HEK293T (cell line): ENCODE data around the gene MKS1.

Experiments used
- CTCF ChIA-PET: fragments of 350-600 bp; formaldehyde crosslinking; extraction: SDS; loops from one replicate; lab custom pipeline; 2021; ENCODE audit warnings: antibody characterized with exemption, inconsistent platforms; lab: Yijun Ruan, JAX
- POLR2A ChIA-PET: fragments of 350-600 bp; formaldehyde crosslinking; extraction: SDS; loops from one replicate; lab custom pipeline; 2020; ENCODE audit warnings: antibody characterized with exemption, inconsistent platforms; lab: Yijun Ruan, JAX
- DNase-seq: peaks from one replicate; pipeline ENCODE4 v3.0.0; 2012; ENCODE audit warnings: mixed read lengths; ENCODE audit errors: extremely low spot score
- ARNT ChIP-seq: fragments of 450-650 bp; IDR thresholded peaks from 2 replicates; pipeline ENCODE4 v1.6.1; 2017; ENCODE audit warnings: mild to moderate bottlenecking
- BHLHE40 ChIP-seq: fragments of 450-650 bp; IDR thresholded peaks from 2 replicates; pipeline ENCODE4 v1.6.1; 2016; ENCODE audit warnings: mild to moderate bottlenecking, moderate library complexity, borderline replicate concordance
- CTBP1 ChIP-seq: fragments of 450-650 bp; IDR thresholded peaks from 2 replicates; pipeline ENCODE4 v1.6.1; 2016; ENCODE audit warnings: borderline replicate concordance
- ELF4 ChIP-seq: fragments of 450-650 bp; IDR thresholded peaks from 2 replicates; pipeline ENCODE4 v1.6.1; 2017; ENCODE audit warnings: antibody characterized with exemption
- FOXA1 ChIP-seq: fragments of 450-650 bp; IDR thresholded peaks from 2 replicates; pipeline ENCODE4 v1.6.1; 2016; ENCODE audit warnings: mild to moderate bottlenecking
- FOXK2 ChIP-seq: fragments of 450-650 bp; IDR thresholded peaks from 2 replicates; pipeline ENCODE4 v1.6.1; 2016; ENCODE audit warnings: mild to moderate bottlenecking
- FOXM1 ChIP-seq: fragments of 450-650 bp; IDR thresholded peaks from 2 replicates; pipeline ENCODE4 v1.6.1; 2017; ENCODE audit warnings: mild to moderate bottlenecking, borderline replicate concordance
- HDGF ChIP-seq: fragments of 450-650 bp; IDR thresholded peaks from 2 replicates; pipeline ENCODE4 v1.6.1; 2017; ENCODE audit warnings: antibody characterized with exemption, borderline replicate concordance
- L3MBTL2 ChIP-seq: fragments of 450-650 bp; conservative IDR thresholded peaks from 2 replicates; pipeline ENCODE4 v1.6.1; 2016; ENCODE audit warnings: mild to moderate bottlenecking
- LEF1 ChIP-seq: fragments of 450-650 bp; IDR thresholded peaks from 2 replicates; pipeline ENCODE4 v1.6.1; 2017; ENCODE audit warnings: mild to moderate bottlenecking, borderline replicate concordance
- NFRKB ChIP-seq: fragments of 450-650 bp; IDR thresholded peaks from 2 replicates; pipeline ENCODE4 v1.6.1; 2016; ENCODE audit warnings: mild to moderate bottlenecking, moderate library complexity
- SP1 ChIP-seq: fragments of 450-650 bp; IDR thresholded peaks from 2 replicates; pipeline ENCODE4 v1.6.1; 2017
- SUZ12 ChIP-seq: fragments of 450-650 bp; IDR thresholded peaks from 2 replicates; pipeline ENCODE4 v1.6.1; 2016; ENCODE audit warnings: mild to moderate bottlenecking
- TARDBP ChIP-seq: fragments of 450-650 bp; IDR thresholded peaks from 2 replicates; pipeline ENCODE4 v1.6.1; 2016
- ZNF384 ChIP-seq: fragments of 450-650 bp; IDR thresholded peaks from 2 replicates; pipeline ENCODE4 v1.6.1; 2016
- TF ChIP-seq, protein P1 (sequence below): fragments of 450-650 bp; IDR thresholded peaks from 2 replicates; pipeline ENCODE4 v1.6.1; 2016

Gene MKS1

DNA sequence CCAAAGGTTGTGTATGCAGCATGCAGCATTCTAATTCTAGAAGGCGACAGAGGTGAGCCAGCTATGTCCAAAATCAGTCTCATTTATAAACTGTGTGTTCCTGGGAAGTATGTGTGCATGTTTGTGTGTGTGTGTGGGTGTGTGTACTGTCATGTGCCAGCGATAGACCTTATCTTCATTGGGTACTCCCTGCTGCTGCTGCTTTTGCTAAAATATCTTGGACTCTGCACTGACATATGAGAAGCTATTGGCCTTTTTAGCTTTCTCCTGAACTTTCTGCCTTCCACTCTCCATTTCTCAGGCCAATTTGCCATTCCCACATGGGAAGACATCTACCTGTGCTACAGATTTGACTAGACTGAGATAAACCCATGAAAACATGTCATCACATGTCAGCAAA lies 17.3 kb upstream of the MKS1 start:
- ChIA-PET CTCF (interaction anchor here (0.5 to 1.1 kb wide), 4 partner anchors 11 to 88 kb away, joined by 3 read pairs; partner anchors contain the start of gene MKS1), POLR2A (interaction anchor here (2.8 kb wide), 1 partner anchor 17 kb away, joined by 7 read pairs; the partner anchor contains the start of gene MKS1)
- no peak for DNase-seq
- TF ChIP-seq L3MBTL2 (no peak), ELF4 (no peak), NFRKB (no peak), FOXA1 (no peak), BHLHE40 (no peak), TARDBP (no peak), ARNT (no peak), HDGF (no peak), CTBP1 (no peak), FOXM1 (no peak), SUZ12 (no peak), LEF1 (no peak), ZNF384 (no peak), FOXK2 (no peak), SP1 (no peak)
- TF ChIP-seq, protein P1, sequence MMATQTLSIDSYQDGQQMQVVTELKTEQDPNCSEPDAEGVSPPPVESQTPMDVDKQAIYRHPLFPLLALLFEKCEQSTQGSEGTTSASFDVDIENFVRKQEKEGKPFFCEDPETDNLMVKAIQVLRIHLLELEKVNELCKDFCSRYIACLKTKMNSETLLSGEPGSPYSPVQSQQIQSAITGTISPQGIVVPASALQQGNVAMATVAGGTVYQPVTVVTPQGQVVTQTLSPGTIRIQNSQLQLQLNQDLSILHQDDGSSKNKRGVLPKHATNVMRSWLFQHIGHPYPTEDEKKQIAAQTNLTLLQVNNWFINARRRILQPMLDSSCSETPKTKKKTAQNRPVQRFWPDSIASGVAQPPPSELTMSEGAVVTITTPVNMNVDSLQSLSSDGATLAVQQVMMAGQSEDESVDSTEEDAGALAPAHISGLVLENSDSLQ, result no peak

DNA sequence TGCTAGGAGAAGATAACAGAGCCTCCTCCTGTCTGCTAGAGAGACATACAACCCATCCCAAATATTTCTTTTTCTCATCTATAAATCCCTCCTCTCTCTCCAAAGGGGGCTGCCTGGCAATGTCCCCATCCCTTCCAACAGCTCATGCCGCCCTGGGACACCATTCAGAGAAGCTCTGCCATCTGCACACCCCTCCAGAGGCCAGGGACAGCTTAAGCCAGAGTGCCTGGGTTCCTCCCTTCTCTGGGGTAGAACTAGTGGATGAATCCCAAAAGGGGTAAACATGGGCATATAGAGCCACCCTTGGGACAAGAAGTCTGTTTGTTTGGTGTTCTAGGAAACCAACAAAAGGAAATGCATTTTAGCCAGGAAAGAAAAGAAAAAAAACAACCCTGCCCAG lies 16.8 kb upstream of the MKS1 start:
- POLR2A ChIA-PET, result interaction anchor here (2.8 kb wide), 1 partner anchor 17 kb away, joined by 7 read pairs; the partner anchor contains the start of gene MKS1
- TF ChIP-seq, protein P1, result no peak
- TF ChIP-seq FOXA1 (no peak), CTBP1 (no peak), FOXM1 (no peak), ZNF384 (no peak)
- CTCF ChIA-PET, result interaction anchor here (0.5 to 0.7 kb wide), 2 partner anchors 13 to 87 kb away, joined by 3 read pairs; no protein-coding TSS in a partner anchor
- DNase-seq, result no peak

- TF ChIP-seq FOXA1 (no peak), ARNT (no peak), CTBP1 (no peak), TARDBP (no peak), HDGF (no peak), SUZ12 (no peak), BHLHE40 (no peak), ELF4 (no peak), SP1 (no peak), FOXK2 (no peak), LEF1 (no peak)
- CTCF ChIA-PET, result interaction anchor here (0.7 kb wide), 1 partner anchor 150 kb away, joined by 3 read pairs; no protein-coding TSS in a partner anchor
- POLR2A ChIA-PET, result no interaction called here
- no peak for DNase-seq
Measured at GRCh38 chr17:58234512-58234911, 15.5 kb upstream of the MKS1 start.

- TF ChIP-seq BHLHE40 (no peak), SUZ12 (no peak), CTBP1 (no peak), HDGF (no peak), ZNF384 (no peak), FOXM1 (no peak), FOXK2 (no peak), LEF1 (no peak), L3MBTL2 (no peak), ARNT (no peak), ELF4 (no peak), SP1 (no peak), NFRKB (no peak), FOXA1 (no peak), TARDBP (no peak)
- TF ChIP-seq, protein P1, result no peak
- DNase-seq, result no peak
- CTCF ChIA-PET, result interaction anchor here (1.4 kb wide), 1 partner anchor 16 kb away, joined by 5 read pairs; no protein-coding TSS in a partner anchor
- POLR2A ChIA-PET, result no interaction called here
Measured at GRCh38 chr17:58233543-58233942, 14.5 kb upstream of the MKS1 start.

GRCh38 chr17:58232707-58233156 lies 13.7 kb upstream of the MKS1 start:
- ChIA-PET CTCF (interaction anchor here (0.8 to 1.4 kb wide), 2 partner anchors 17 to 33 kb away, joined by 3 to 5 read pairs; no protein-coding TSS in a partner anchor), POLR2A (interaction anchor here (0.8 to 1.1 kb wide), 2 partner anchors 13 to 14 kb away, joined by 3 to 4 read pairs; partner anchors contain the start of gene MKS1)
- TF ChIP-seq CTBP1, result no peak
- TF ChIP-seq, protein P1, result no peak
- TF ChIP-seq SP1, result no peak
- TF ChIP-seq L3MBTL2, result 0 out of 2 replicates have a peak, but pooled peaks have one; percentile 11
- no peak for TF ChIP-seq ZNF384
- DNase-seq, result no peak
